Measurements from ENCODE around the gene DAG1.

DNA sequence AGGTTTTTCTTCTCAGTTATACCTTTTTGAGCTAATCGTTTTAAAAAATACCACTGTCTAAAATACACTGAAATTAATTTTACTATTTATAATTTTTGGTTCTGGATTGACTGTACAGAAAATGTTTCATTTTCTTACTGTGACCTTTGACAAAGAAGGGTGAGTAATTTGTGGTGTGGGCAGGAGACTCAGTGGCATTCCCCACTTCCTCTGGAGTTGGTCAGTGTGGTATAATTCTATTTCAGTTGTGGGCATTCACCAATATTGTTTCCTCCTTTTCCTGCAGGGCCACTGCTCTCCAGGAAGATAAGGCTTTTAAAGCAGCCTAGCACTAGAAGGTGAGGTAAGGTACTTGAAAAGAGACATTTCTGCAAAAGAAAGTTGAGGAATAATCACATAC lies 6.5 kb downstream of the DAG1 start:
- TF ChIP-seq, protein P1, sequence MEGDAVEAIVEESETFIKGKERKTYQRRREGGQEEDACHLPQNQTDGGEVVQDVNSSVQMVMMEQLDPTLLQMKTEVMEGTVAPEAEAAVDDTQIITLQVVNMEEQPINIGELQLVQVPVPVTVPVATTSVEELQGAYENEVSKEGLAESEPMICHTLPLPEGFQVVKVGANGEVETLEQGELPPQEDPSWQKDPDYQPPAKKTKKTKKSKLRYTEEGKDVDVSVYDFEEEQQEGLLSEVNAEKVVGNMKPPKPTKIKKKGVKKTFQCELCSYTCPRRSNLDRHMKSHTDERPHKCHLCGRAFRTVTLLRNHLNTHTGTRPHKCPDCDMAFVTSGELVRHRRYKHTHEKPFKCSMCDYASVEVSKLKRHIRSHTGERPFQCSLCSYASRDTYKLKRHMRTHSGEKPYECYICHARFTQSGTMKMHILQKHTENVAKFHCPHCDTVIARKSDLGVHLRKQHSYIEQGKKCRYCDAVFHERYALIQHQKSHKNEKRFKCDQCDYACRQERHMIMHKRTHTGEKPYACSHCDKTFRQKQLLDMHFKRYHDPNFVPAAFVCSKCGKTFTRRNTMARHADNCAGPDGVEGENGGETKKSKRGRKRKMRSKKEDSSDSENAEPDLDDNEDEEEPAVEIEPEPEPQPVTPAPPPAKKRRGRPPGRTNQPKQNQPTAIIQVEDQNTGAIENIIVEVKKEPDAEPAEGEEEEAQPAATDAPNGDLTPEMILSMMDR (IDR thresholded peaks at IDR 0.05), result no peak
- no peak for TF ChIP-seq POLR2A (IDR thresholded peaks at IDR 0.05)
